NCI-H2196 (cell line): ENCODE results near the gene MARK4.
"Not testable (repeated sequence)": the region's sequence is repeated elsewhere in the genome, so short reads cannot be mapped to it uniquely, and the experiment has no call there.

Experiments
- DNase-seq: peaks from one replicate; lab custom pipeline; 2025; ENCODE audit not compliant: unreplicated experiment; lab: John Stamatoyannopoulos, UW

MARK4 gene

DNA sequence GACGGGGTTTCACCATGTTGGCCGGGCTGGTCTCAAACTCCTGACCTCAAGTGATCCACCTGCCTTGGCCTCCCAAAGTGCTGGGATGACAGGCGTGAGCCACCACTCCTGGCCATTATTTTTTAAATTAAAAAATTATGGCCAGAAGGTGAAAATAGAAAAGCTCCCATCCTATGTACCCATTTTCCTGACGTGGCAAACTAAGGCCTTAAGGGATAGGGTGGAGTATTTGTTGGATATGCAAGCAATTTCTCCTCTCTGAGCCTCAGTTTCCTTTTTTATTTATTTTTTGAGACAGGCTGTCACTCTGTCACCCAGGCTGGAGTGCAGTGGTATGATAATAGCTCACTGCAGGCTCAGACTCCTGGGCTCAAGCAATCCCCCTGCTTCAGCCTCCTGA lies 83.8 kb downstream of the MARK4 start:
- DNase-seq: not testable (repeated sequence)

DNA sequence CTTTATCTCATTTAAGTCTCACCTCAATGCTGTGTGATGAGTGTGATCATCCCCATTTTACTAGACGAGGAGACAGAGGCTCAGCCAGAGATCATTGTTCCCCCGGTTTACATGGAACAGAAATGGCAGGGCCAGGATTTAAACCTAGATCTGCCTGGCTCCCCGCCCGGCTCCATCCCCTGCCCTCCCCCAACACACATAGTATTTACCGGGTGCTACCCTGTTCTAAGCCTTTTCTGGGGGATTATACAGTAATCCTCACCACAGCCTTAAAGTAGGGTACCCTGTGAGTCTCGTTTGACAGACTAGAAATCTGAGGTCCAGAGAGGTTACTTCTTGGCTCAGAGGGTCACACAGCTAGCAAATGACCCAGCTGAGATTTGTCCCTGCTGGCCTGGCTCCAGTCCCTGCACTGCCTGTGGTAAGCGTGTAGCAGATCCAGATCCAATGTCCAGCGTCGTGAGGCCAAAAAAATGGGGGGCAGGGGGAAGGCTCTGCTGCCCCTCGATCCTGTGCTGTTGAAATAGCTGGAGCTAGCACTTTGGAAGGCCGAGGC lies 85.7 kb downstream of the MARK4 start:
- DNase-seq: no peak

DNA sequence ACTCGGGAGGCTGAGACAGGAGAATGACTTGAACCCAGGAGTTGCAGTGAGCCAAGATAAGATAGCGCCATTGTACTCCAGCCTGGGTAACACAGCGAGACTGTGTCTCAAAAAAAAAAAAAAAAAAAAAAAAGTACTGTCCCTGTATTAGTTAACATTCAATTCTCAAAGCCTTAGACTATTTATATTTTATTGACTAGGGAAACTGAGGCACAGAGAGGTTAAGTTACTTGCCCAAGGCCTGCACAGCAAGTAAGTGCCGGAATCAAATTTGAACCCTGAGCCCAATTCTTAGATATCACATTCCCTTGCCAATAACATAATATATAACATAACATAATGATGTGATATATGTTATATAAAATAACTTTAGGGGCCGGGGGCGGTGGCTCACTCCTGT lies 88.6 kb downstream of the MARK4 start:
- no peak for DNase-seq

DNA sequence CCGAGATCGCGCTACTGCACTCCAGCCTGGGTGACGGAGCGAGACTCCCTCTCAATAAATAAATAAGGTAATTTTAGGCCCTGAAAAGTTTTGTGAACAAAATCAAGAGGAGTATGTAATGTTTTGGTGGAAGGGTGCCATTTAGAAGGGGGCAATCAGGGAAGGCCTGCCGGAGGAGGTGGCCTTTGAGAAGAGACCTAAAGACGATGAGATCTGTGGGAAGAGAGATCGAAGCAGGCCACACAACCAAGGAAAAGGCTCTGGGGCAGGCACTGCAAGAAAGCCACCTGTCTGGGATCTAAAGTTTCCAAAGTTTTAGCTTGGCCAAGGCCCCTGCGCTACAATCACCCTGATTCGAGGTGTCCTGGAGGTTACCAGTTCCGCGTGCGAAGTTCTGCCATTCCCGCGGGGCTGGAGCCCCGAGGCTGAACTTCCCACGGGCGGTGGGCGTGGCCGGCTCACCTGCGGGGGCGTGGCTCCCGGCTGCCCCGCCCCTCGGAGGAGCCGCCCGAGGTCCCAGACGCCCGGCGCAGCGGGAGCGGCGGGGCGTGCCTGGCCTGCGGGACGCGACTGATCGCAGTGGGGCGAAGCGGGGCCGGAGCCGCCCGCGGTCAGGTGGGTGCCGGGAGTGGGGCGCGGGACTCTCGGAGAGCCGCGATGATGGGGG lies 89.3 kb downstream of the MARK4 start, which contains the start of gene KLC3:
Gene KLC3, plus strand, starts transcription at position 519 of the 667 bp plus-strand sequence. CDS start 4,792 bp downstream, outside the sequence.
- peak; percentile 63 for DNase-seq

- DNase-seq: no peak
These were observed 89.9 kb downstream of the MARK4 start for GRCh38 chr19:45340899-45341453.

DNA sequence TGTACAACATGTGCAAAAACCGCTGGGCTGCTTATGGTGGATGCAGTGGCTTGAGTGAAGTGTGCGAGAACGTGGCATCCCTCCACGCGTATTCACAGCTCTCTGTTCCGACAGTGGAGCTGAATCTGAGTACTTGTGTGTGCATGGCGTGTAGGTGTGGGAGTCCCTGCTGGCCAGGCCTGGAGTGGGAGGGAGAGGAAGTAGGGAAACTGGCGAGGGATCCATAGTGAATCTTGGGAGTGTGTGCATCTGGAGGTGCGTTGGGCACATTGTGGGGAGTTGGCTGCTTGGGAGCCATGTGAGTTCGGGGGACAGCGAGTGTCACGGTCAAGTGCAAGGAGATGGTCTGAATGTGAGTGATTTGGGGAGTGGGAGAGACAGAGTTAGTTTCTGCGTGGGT lies 91.8 kb downstream of the MARK4 start:
- no peak for DNase-seq

DNA sequence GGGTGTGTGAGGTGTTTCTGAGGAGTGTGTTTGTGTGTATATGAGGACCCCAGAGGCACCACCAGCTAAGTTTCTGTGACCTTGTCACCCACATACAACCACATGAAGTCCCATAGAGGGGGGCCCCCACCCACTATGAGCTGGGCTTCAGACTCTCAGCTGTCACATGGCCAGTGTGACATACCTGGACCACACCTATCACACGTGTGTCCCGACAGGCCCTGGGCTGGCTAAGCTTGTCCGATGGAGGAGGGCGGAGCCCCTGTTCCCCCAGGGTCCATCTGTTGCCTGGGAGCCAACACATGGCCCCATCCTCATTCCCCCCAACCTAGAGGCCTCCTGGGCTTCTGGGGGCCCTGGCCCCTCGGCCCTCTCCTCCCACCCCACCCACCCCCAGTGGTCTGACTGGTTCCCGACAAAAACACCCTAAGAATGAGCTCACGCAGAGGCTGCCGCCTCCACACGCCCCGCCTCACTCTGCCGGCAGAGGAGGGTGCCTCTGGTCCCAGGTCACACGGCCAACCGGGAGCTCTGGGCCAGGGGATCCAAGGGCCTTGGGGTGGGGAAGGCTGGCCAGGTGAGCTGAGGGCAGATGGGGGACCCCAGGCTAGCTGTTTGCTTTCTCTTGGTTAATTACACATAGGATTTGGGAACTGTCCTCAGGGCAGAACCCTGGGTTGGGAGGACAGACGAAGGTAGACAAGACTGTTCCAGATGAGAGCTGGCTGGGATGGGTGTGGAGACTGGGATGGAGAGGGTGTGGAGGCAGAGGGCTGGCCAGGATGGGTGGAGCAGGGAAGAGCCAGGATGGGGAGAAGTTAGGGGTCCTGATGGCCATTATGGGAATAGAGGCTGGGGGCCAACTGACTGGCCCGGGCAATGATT lies 93.8 kb downstream of the MARK4 start:
- no peak for DNase-seq

- DNase-seq: no peak
These were observed 94.4 kb downstream of the MARK4 start for GRCh38 chr19:45345506-45345860.

DNA sequence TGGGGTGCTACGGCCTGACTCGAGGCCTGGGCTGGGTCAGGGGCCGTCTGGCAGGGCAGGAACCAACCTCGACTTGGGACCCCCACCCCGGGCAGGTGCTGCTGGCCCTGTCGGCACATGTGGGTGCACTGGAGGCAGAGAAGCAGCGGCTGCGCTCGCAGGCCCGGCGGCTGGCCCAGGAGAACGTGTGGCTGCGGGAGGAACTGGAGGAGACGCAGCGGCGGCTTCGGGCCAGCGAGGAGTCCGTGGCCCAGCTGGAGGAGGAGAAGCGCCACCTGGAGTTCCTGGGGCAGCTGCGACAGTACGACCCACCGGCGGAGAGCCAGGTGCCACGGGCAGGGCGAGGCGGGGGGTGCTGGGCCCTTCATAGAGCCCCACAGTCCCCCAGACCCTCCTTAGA lies 95.4 kb downstream of the MARK4 start:
- DNase-seq: no peak

GRCh38 chr19:45347570-45348366 lies 96.7 kb downstream of the MARK4 start:
- no peak for DNase-seq

GRCh38 chr19:45348367-45349125 lies 97.5 kb downstream of the MARK4 start:
- DNase-seq: no peak

GRCh38 chr19:45349126-45349415 lies 98.0 kb downstream of the MARK4 start:
- no peak for DNase-seq

GRCh38 chr19:45349430-45349941 lies 98.4 kb downstream of the MARK4 start:
- no peak for DNase-seq

GRCh38 chr19:45350477-45351058 lies 99.5 kb downstream of the MARK4 start:
- no peak for DNase-seq

DNA sequence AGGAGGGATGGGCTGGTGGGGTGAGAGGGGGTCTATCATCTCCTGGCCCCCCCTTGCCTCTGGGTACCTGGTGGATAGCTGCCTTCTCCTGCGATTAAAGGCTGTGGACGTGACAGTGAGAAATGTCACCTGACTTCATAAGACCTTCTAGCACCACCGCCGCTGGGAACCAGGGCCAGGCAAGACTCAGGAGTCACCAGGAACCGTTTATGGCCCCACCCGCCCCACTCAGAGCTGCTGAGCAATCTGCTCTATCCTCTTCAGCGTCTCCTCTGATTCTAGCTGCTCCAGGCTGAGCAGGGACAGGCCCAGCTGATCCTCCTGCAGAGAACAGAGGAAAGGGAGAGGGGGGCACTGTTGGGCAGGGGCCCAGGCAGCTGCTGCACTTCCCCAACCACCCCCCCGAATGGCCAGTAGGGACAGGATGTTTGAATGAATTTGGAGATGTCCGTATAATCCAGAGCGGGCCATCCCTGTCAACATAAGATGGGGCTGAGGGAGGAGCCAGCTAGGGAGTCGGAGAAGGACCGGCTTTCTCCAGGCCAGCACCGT lies 100.4 kb downstream of the MARK4 start:
- DNase-seq: no peak

DNA sequence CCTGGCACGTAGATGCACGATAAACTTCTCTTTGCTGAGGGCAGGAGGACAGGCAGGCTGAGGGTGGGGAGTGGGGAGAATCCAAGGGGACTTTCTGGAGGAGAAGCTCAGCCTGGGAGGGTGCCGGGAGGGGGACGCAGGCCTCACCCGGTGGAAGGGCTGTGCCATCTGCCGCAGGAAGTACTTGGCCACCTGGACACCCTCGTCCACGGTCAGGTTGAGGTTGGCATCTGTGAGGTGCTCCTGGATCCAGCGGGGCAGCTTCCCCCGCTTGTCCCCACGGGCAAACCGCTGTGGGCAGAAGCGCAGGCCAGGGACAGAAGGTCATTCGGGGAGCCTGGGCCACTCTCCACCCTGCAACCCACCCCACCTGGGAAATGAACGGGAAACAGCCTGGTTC lies 101.0 kb downstream of the MARK4 start:
- no peak for DNase-seq

- DNase-seq: no peak
These were observed 101.4 kb downstream of the MARK4 start for GRCh38 chr19:45352471-45352870.

- no peak for DNase-seq
These were observed 102.1 kb downstream of the MARK4 start for GRCh38 chr19:45352914-45353796.
